Panc1 (cell line): Measurements from ENCODE around the gene CTDP1. TPM values are rescaled to one million over a fixed set of nuclear protein-coding genes. Genes with fewer than 3 reads are reported as not detected.

Source experiments
- ATAC-seq: fragments of 200-7000 bp; cut with Tn5 transposase; 2 replicates; pipeline ENCODE4 v1.9.1; 2020; ENCODE audit warnings: mild to moderate bottlenecking, moderate library complexity
- BruUV-seq: library from RNA; stranded (reverse); fragments of 400-500 nt; replicated peaks from 2 replicates; lab custom pipeline; 2021; lab: Mats Ljungman, UMichigan
- CTCF ChIA-PET: fragments of 300-600 bp; sonication (Branson Sonifier 250); formaldehyde crosslinking; loops from one replicate; lab custom pipeline; 2022; ENCODE audit warnings: antibody characterized with exemption; lab: Charles Lee
- POLR2A ChIA-PET: fragments of 300-600 bp; sonication (Branson Sonifier 250); formaldehyde crosslinking; loops from one replicate; lab custom pipeline; 2022; ENCODE audit warnings: antibody characterized with exemption; lab: Charles Lee
- DNase-seq: peaks from one replicate; pipeline ENCODE4 v3.0.0-alpha.2; 2010; ENCODE audit warnings: low read depth, low spot score
- H3K27ac ChIP-seq: 2 replicates; pipeline ENCODE4 v1.5.1; 2011; ENCODE audit warnings: mild to moderate bottlenecking, low read length, inconsistent platforms
- H3K27me3 ChIP-seq: fragments of 200-500 bp; sonication (Bioruptor generic); 2 replicates; pipeline ENCODE4 v1.6.0; 2014; ENCODE audit warnings: low read length, inconsistent platforms; ENCODE audit not compliant: control insufficient read depth, insufficient read depth
- H3K36me3 ChIP-seq: fragments of 200-500 bp; sonication (Bioruptor generic); 2 replicates; pipeline ENCODE4 v1.5.1; 2014; ENCODE audit warnings: inconsistent platforms, mild to moderate bottlenecking, low read length, moderate library complexity; ENCODE audit not compliant: control insufficient read depth, insufficient read depth
- H3K4me1 ChIP-seq: 2 replicates; pipeline ENCODE4 v1.5.1; 2011; ENCODE audit warnings: inconsistent platforms, mild to moderate bottlenecking, low read length, moderate library complexity; ENCODE audit not compliant: control insufficient read depth, insufficient read depth
- H3K4me3 ChIP-seq, 2 experiments: 2 replicates each; pipeline ENCODE4 v1.5.1; 2011 to 2012; ENCODE audit warnings: low read depth in 2 of 2, low read length in 2 of 2, mild to moderate bottlenecking in 2 of 2, inconsistent platforms in 1 of 2, moderate library complexity in 1 of 2
- H3K9me3 ChIP-seq: fragments of 200-500 bp; sonication (Bioruptor generic); 2 replicates; pipeline ENCODE4 v1.5.1; 2014; ENCODE audit warnings: low read depth, mild to moderate bottlenecking, inconsistent platforms, low read length, moderate library complexity; ENCODE audit not compliant: control insufficient read depth, insufficient read depth
- POLR2AphosphoS5 ChIP-seq: IDR thresholded peaks from 2 replicates; pipeline ENCODE4 v1.6.1; 2012; ENCODE audit warnings: mild to moderate bottlenecking, low read depth, low read length, moderate library complexity
- SIN3A ChIP-seq: IDR thresholded peaks from 2 replicates; pipeline ENCODE4 v1.6.1; 2012; ENCODE audit warnings: low read depth, mild to moderate bottlenecking, low read length, moderate library complexity, borderline replicate concordance; ENCODE audit not compliant: insufficient read depth
- TCF7L2 ChIP-seq: IDR thresholded peaks from 2 replicates; pipeline ENCODE4 v1.6.1; 2011; ENCODE audit warnings: mild to moderate bottlenecking, low read depth, low read length, inconsistent platforms
- in situ Hi-C: cut with HindIII; loops from 2 replicates; pipeline ENCODE4 v1.10.0; 2016; ENCODE audit warnings: low sequenced_read_pairs, low pct_unique_long_range_greater_than_20kb
- intact Hi-C: fragments of 100-400 bp; cut with micrococcal nuclease; formaldehyde crosslinking; loops from one replicate; pipeline ENCODE4 v1.10.0; 2022; ENCODE audit not compliant: unreplicated experiment
- total RNA-seq: library from RNA; stranded (reverse); gene quantifications from one replicate; pipeline ENCODE4 v1.2.1, GENCODE V29; 2021; ENCODE audit not compliant: unreplicated experiment
- TF ChIP-seq, protein P1 (sequence below): fragments of 450-650 bp; IDR thresholded peaks from 2 replicates; pipeline ENCODE4 v1.5.1; 2017; ENCODE audit warnings: mild to moderate bottlenecking
- TF ChIP-seq, protein P2 (sequence below), 2 experiments: IDR thresholded peaks; 2 replicates each; pipeline ENCODE4 v1.6.1; 2011 to 2012; ENCODE audit warnings: low read depth in 2 of 2, control low read depth in 1 of 2, low read length in 1 of 2, mild to moderate bottlenecking in 1 of 2, moderate library complexity in 1 of 2; ENCODE audit not compliant: insufficient read depth in 1 of 2

CTDP1 gene
- total RNA-seq, 1 experiment from 2014 or later = 52.8 TPM

DNA sequence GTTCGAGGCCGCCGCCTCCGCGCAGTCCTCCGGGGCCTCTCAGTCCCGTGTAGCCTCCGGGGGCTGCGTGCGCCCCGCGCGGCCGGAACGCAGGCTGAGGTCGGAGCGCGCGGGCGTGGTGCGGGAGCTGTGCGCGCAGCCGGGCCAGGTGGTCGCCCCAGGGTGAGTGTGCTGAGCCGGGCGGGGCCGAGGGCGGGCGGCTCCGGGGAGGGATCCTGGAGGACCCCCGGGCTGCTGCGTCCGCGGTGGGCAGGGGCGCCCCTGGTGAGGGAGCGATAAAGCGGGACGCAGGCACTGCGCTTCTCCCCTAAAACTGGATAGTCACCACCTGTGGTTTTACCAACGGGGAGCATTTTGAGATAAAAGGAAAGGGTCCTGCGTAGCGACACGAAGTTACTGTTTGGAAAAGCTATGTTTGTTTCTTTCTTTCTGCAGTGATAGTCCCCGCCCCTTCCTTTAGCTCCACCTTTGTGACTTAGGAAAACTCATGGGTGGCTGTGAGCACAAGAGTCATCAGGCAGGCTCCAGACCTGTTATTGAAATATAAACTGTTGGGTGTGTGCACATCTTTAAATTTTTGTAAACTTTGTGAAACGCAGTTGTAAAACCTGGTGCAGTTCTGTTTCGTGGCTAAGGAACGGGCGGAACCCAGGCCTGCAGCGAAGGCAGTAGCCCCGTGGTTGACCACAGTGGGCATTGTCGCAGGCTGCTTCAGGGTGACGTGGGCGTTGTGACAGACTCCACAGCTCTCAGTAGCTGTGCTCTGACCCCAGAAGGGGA is 687 bp downstream of the CTDP1 start:
- H3K4me3 ChIP-seq = peak overlapping the region; percentile 69 to 84
- intact Hi-C loops (no loop called here), in situ Hi-C loops (no loop called here)
- TSS peak; percentile 66 for BruUV-seq
- H3K27ac ChIP-seq = peak overlapping the region; percentile 57
- ChIA-PET POLR2A (no interaction called here), CTCF (no interaction called here)
- ATAC-seq (peak; percentile 5; the same call in 1 of the 2 replicates), DNase-seq (no peak)
- H3K36me3 ChIP-seq = peaks cover 5% of the 10 kb centered on the region
- H3K9me3 ChIP-seq = no peaks in the 10 kb centered on the region
- peaks cover 21% of the 10 kb centered on the region for H3K4me1 ChIP-seq
- no peaks in the 10 kb centered on the region for H3K27me3 ChIP-seq
- no peak for TF ChIP-seq POLR2AphosphoS5
- no peak for TF ChIP-seq TCF7L2
- TF ChIP-seq, protein P1, sequence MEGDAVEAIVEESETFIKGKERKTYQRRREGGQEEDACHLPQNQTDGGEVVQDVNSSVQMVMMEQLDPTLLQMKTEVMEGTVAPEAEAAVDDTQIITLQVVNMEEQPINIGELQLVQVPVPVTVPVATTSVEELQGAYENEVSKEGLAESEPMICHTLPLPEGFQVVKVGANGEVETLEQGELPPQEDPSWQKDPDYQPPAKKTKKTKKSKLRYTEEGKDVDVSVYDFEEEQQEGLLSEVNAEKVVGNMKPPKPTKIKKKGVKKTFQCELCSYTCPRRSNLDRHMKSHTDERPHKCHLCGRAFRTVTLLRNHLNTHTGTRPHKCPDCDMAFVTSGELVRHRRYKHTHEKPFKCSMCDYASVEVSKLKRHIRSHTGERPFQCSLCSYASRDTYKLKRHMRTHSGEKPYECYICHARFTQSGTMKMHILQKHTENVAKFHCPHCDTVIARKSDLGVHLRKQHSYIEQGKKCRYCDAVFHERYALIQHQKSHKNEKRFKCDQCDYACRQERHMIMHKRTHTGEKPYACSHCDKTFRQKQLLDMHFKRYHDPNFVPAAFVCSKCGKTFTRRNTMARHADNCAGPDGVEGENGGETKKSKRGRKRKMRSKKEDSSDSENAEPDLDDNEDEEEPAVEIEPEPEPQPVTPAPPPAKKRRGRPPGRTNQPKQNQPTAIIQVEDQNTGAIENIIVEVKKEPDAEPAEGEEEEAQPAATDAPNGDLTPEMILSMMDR = no peak

DNA sequence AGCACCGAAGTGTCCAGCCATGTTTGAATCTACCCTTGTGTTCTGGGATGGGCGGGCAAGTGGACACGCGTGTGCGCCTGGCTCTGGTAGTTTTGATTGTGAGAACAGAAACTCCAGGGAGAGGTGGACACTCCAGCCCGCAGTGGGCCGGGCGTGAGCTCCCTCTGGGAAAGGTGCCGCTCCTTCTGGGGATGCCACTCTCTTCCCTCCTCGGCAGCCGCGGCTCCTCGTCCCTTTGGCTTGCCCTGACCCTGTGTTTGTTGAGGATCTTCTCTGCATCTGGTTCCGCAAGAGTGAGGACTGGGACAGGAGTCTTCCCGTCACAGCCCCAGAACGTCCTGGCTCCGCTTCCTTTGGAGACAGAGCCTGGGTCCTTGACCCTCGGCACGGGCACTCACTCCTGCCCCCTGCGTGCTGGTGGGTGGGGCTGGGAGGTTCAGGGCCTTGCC is 1.3 kb downstream of the CTDP1 start:
- in situ Hi-C loops (no loop called here), intact Hi-C loops (no loop called here)
- BruUV-seq = no TSS peak
- CTCF ChIA-PET = no interaction called here
- Histone ChIP-seq H3K27me3 (no peaks in the 10 kb centered on the region), H3K4me3 (peak overlapping the region; percentile 69 to 84), H3K4me1 (peaks cover 21% of the 10 kb centered on the region), H3K36me3 (peaks cover 5% of the 10 kb centered on the region), H3K9me3 (no peaks in the 10 kb centered on the region), H3K27ac (peak overlapping the region; percentile 57)
- no peak for ATAC-seq
- no peak for DNase-seq
- TF ChIP-seq, protein P1 = no peak
- no peak for TF ChIP-seq TCF7L2
- no peak for TF ChIP-seq POLR2AphosphoS5
- no peak for TF ChIP-seq SIN3A
- TF ChIP-seq, protein P2, sequence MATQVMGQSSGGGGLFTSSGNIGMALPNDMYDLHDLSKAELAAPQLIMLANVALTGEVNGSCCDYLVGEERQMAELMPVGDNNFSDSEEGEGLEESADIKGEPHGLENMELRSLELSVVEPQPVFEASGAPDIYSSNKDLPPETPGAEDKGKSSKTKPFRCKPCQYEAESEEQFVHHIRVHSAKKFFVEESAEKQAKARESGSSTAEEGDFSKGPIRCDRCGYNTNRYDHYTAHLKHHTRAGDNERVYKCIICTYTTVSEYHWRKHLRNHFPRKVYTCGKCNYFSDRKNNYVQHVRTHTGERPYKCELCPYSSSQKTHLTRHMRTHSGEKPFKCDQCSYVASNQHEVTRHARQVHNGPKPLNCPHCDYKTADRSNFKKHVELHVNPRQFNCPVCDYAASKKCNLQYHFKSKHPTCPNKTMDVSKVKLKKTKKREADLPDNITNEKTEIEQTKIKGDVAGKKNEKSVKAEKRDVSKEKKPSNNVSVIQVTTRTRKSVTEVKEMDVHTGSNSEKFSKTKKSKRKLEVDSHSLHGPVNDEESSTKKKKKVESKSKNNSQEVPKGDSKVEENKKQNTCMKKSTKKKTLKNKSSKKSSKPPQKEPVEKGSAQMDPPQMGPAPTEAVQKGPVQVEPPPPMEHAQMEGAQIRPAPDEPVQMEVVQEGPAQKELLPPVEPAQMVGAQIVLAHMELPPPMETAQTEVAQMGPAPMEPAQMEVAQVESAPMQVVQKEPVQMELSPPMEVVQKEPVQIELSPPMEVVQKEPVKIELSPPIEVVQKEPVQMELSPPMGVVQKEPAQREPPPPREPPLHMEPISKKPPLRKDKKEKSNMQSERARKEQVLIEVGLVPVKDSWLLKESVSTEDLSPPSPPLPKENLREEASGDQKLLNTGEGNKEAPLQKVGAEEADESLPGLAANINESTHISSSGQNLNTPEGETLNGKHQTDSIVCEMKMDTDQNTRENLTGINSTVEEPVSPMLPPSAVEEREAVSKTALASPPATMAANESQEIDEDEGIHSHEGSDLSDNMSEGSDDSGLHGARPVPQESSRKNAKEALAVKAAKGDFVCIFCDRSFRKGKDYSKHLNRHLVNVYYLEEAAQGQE (IDR thresholded peaks at IDR 0.05; ENCODE audit: insufficient read depth in 1 of 2, low read depth in 2 of 2, low read length in 1 of 2) = no peak
- POLR2A ChIA-PET = no interaction called here
